HG03439 (cell line): ENCODE measurements around the gene IP6K1.
"Not testable (repeated sequence)": the region's sequence is repeated elsewhere in the genome, so short reads cannot be mapped to it uniquely, and the experiment has no call there.

Experiments used
- ATAC-seq: cut with Tn5 transposase; IDR thresholded peaks from one replicate; pipeline ENCODE4 v1.9.1; 2021; ENCODE audit warnings: mild to moderate bottlenecking, moderate library complexity; ENCODE audit not compliant: unreplicated experiment

Gene IP6K1

GRCh38 chr3:49794431-49794830 lies 8.1 kb upstream of the IP6K1 start:
- ATAC-seq: no peak

- ATAC-seq: no peak
Measured at GRCh38 chr3:49793486-49794085, 7.2 kb upstream of the IP6K1 start.

GRCh38 chr3:49792371-49793150 lies 6.2 kb upstream of the IP6K1 start:
- ATAC-seq: no peak

GRCh38 chr3:49791571-49791970 lies 5.2 kb upstream of the IP6K1 start:
- ATAC-seq: no peak

- no peak for ATAC-seq
Measured at GRCh38 chr3:49790626-49791411, 4.5 kb upstream of the IP6K1 start.

- ATAC-seq: no peak
Measured at GRCh38 chr3:49788056-49788455, 1.7 kb upstream of the IP6K1 start.

- ATAC-seq: no peak
Measured at GRCh38 chr3:49787536-49787935, 1.2 kb upstream of the IP6K1 start.

GRCh38 chr3:49787182-49787464 lies 781 bp upstream of the IP6K1 start:
- no peak for ATAC-seq

- ATAC-seq: peak; percentile 57
Measured at GRCh38 chr3:49785565-49786356, 581 bp downstream of the IP6K1 start.

GRCh38 chr3:49782277-49782676 lies 4.1 kb downstream of the IP6K1 start:
- ATAC-seq: not testable (repeated sequence)

GRCh38 chr3:49781415-49782199 lies 4.7 kb downstream of the IP6K1 start:
- no peak for ATAC-seq

GRCh38 chr3:49780975-49781365 lies 5.4 kb downstream of the IP6K1 start:
- not testable (repeated sequence) for ATAC-seq

- no peak for ATAC-seq
Measured at GRCh38 chr3:49780080-49780974, 6.0 kb downstream of the IP6K1 start.

GRCh38 chr3:49779358-49780079 lies 6.8 kb downstream of the IP6K1 start:
- no peak for ATAC-seq

- not testable (repeated sequence) for ATAC-seq
Measured at GRCh38 chr3:49776101-49776500, 10.2 kb downstream of the IP6K1 start.

GRCh38 chr3:49775538-49775937 lies 10.8 kb downstream of the IP6K1 start:
- no peak for ATAC-seq

GRCh38 chr3:49772703-49773102 lies 13.6 kb downstream of the IP6K1 start:
- no peak for ATAC-seq

- ATAC-seq: no peak
Measured at GRCh38 chr3:49771340-49771938, 14.9 kb downstream of the IP6K1 start.
